Measurements from ENCODE around the gene SARNP.
"Not testable (repeated sequence)": the region's sequence is repeated elsewhere in the genome, so short reads cannot be mapped to it uniquely, and the experiment has no call there.

The SARNP gene, protein sequence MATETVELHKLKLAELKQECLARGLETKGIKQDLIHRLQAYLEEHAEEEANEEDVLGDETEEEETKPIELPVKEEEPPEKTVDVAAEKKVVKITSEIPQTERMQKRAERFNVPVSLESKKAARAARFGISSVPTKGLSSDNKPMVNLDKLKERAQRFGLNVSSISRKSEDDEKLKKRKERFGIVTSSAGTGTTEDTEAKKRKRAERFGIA

DNA sequence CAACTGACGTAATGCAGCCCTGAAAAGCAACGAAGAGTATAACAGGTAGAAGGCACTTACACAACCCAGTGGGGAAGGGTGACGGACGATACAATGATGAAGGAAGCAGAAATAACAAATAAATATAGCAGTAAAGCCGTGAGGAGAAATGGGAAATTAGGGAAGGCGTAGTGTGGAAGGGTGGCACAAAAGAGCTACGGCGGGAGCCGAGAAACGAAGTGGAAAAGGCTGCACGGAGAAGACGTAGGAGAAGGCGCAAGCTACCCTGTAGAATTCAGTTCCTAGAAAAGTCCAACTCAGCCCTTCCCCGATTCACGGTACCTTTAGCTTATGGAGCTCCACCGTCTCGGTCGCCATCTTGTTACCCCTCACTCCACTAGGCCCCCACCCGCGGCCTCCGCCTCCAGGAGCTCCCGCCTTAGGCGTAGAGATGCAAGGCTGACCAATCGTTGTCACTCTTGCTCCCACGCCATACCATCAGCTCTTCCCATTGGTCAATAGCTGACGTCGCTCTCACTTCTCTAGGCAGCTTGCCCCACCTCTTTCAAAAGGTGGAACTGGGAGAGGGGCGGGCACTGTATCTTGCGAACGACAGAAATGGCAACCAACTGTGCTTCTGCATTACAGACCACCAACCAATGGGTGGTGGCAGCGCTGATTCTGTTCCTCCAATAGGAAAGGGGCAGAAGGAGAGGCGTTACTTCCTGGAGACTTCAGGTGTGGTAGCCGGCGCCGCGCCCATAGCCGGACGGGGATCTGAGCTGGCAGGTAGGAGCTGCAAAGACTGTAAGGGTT, at the start of gene SARNP, which contains the start of gene ORMDL2:
TSS of gene SARNP (minus strand) at position 380 of the 795 bp plus-strand sequence. CDS start at position 357, 23 bp downstream.
TSS of gene ORMDL2 (plus strand) at position 697 of the 795 bp plus-strand sequence. CDS start 959 bp downstream, outside the sequence.
- TF ChIP-seq, protein P1, sequence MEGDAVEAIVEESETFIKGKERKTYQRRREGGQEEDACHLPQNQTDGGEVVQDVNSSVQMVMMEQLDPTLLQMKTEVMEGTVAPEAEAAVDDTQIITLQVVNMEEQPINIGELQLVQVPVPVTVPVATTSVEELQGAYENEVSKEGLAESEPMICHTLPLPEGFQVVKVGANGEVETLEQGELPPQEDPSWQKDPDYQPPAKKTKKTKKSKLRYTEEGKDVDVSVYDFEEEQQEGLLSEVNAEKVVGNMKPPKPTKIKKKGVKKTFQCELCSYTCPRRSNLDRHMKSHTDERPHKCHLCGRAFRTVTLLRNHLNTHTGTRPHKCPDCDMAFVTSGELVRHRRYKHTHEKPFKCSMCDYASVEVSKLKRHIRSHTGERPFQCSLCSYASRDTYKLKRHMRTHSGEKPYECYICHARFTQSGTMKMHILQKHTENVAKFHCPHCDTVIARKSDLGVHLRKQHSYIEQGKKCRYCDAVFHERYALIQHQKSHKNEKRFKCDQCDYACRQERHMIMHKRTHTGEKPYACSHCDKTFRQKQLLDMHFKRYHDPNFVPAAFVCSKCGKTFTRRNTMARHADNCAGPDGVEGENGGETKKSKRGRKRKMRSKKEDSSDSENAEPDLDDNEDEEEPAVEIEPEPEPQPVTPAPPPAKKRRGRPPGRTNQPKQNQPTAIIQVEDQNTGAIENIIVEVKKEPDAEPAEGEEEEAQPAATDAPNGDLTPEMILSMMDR (IDR thresholded peaks at IDR 0.05; ENCODE audit: borderline replicate concordance, insufficient read depth, low read depth, low read length): no peak
- H3K4me3 ChIP-seq (ENCODE audit: low read depth, low read length): peak within 1 kb of the TSS; percentile 86

DNA sequence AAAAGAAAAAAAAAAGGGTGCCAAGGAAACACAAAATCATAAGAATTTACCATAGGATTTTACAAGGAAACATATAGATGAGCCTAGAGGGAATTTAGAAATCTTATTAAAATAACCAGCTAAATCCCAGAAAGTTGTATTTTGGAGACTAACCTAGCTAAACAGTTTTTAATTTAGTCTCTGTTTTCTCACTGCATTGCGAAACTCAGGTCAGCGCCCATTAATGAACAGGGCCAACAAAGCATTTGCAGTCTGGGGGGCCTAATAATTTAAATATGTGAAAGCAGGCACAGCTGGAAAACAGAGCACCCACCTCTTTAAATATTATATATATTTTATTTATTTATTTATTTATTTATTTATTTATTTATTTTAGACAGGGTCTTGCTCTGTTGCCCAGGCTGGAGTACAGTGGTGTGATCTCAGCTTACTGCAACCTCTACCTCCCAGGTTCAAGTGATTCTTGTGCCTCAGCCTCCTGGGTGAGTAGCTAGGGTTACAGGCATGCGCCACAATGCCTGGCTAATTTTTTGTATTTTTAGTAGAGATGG, 49.0 kb upstream of the SARNP start:
- H3K4me3 ChIP-seq (ENCODE audit: low read depth, low read length): not testable (repeated sequence)

DNA sequence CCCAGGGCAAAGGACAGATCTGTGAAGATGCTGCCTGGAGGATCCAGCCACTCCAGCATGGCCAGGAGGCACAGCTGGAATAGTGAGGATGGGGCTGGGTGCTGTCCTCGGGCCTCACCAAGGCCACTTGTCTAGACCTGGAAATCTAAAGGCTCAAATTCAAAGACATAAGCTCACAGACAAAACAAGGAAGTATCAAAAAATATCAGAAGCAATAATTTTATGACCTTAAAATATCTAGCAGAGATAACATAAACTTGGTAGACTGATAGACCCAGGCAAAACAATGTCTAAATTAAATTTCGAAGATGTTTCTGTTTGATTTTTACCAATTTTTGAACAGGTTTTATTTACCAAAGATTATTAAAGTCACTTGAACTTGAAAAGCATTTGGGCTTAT, 47.8 kb upstream of the SARNP start:
- TF ChIP-seq, protein P1 (IDR thresholded peaks at IDR 0.05; ENCODE audit: borderline replicate concordance, insufficient read depth, low read depth, low read length): no peak
- H3K4me3 ChIP-seq (ENCODE audit: low read depth, low read length): no peak overlapping the region

DNA sequence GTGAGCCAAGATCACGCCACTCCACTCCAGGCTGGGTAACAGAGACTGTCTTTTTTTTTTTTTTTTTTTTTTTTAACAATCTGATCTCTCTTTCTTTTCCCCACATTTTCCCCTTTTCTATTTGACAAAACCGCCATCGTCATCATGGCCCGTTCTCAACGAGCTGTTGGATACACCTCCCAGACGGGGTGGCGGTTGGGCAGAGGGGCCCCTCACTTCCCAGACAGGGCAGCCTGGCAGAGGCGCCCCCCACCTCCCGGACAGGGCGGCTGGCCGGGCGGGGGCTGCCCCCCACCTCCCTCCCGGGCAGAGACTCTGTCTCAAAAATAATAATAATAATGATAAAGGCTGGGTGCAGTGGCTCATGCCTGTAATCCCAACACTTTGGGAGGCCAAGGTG, 45.4 kb upstream of the SARNP start:
- not testable (repeated sequence) for H3K4me3 ChIP-seq (ENCODE audit: low read depth, low read length)

DNA sequence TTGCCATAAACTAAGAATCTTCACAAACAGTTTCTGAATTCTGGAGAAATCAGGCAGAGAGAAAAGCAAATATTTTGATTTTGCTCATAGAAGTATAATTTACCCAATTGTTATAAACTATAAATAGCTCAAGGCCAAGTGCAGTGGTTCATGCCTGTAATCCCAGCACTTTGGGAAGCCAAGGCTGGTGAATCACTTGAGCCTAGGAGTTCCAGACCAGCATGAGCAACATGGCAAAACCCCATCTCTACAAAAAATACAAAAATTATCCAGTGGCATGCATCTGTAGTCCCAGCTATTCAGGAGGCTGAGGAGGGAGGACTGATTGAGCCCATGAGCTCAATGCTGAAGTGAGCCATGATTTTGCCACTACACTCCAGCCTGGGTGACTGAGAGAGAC, 44.8 kb upstream of the SARNP start:
- TF ChIP-seq, protein P1 (IDR thresholded peaks at IDR 0.05; ENCODE audit: borderline replicate concordance, insufficient read depth, low read depth, low read length): no peak
- H3K4me3 ChIP-seq (ENCODE audit: low read depth, low read length): no peak overlapping the region

DNA sequence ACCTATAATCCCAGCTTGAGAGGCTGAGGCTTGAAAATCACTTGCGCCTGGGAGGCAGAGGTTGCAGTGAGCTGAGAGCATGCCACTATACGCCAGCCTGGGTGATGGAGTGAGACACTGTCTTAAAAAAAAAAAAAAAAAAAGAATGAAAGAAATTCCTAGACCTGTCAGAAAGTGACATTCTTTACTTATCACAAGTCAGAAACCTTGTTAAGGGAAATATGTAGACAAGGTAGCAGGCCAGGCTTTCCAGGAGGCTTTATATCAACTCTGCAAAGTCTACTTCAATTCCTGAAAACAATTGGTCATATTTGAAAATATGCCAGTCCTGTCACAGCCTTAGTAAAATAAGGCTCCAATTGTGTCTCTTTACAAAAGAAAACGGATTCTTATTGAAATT, 44.3 kb upstream of the SARNP start:
- H3K4me3 ChIP-seq (ENCODE audit: low read depth, low read length): no peak overlapping the region
- TF ChIP-seq, protein P1 (IDR thresholded peaks at IDR 0.05; ENCODE audit: borderline replicate concordance, insufficient read depth, low read depth, low read length): no peak

DNA sequence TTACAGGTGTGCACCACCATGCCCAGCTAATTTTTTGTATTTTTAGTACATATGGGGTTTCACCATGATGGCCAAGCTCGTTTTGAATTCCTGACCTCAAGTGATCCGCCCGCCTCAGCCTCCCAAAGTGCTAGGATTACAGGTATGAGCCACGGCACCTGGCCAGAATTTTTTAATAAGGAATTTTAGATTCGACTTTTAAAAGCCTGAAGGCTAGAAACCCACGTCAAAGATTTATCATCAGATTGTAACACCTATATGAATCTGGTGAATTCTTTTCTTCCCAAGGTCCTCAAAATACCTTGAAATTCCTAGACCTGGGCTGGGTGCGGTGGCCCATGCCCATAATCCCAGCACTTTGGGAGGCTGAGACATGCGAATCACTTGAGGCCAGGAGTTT, 43.9 kb upstream of the SARNP start:
- TF ChIP-seq, protein P1 (IDR thresholded peaks at IDR 0.05; ENCODE audit: borderline replicate concordance, insufficient read depth, low read depth, low read length): no peak
- H3K4me3 ChIP-seq (ENCODE audit: low read depth, low read length): no peak overlapping the region

DNA sequence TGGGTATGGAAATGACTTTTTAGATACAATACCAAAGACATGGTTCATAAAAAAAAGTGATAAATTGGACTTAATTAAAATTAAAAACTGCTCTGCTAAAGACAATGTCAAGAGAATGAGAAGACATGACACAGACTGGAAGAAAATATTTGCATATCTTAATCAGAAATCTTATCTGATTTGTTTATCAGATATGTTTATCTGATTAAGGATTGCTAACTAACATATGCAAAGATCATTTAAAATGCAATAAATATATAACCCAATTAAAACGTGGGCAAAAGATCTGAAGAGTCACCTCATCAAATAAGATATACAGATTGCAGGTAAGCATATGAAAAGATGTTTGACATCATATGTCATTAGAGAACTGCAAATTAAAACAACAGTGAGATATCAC, 35.2 kb upstream of the SARNP start:
- TF ChIP-seq, protein P1 (IDR thresholded peaks at IDR 0.05; ENCODE audit: borderline replicate concordance, insufficient read depth, low read depth, low read length): no peak
- H3K4me3 ChIP-seq (ENCODE audit: low read depth, low read length): no peak overlapping the region
